LNCaP clone FGC (cell line): ENCODE data around the gene DHDDS.
"Not testable (repeated sequence)": the region's sequence is repeated elsewhere in the genome, so short reads cannot be mapped to it uniquely, and the experiment has no call there.

Experiments used
- DNase-seq: peaks from one replicate; pipeline ENCODE4 v3.0.0-alpha.2; 2011; ENCODE audit warnings: low read depth
- H3K4me3 ChIP-seq: 2 replicates; pipeline ENCODE4 v1.5.1; 2011; ENCODE audit warnings: mild to moderate bottlenecking, low read depth, low read length, control low read depth
- CTCF ChIP-seq: IDR thresholded peaks from 2 replicates; pipeline ENCODE4 v1.5.1; 2012; ENCODE audit warnings: mild to moderate bottlenecking; ENCODE audit not compliant: control insufficient read depth, insufficient read depth; ENCODE audit errors: extremely low read depth

The DHDDS gene

GRCh38 chr1:26493267-26493666 lies 61.1 kb downstream of the DHDDS start:
- no peak for TF ChIP-seq CTCF
- no peak overlapping the region for H3K4me3 ChIP-seq

DNA sequence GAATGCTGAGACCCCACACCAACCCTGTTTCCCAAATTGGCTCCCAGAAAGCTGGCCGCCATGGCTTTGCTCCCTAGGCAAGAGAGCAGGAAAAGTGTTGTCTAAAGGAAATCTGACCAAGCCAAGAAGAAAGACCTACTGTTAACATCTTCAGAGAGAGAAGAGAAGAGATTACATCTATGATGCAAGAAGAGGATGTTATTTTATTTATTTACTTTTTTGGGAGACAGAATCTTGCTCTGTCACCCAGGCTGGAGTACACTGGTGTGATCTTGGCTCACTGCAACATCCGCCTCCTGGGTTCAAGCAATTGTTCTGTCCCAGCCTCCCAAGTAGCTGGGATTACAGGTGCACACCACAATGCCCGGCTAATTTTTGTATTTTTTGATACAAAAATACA lies 61.8 kb downstream of the DHDDS start:
- no peak for TF ChIP-seq CTCF
- no peak for DNase-seq
- H3K4me3 ChIP-seq, result no peak overlapping the region

More at GRCh38 chr1:26493267-26493666, 61.1 kb downstream of the DHDDS start:
- DNase-seq, result no peak

- no peak for DNase-seq
- TF ChIP-seq CTCF, result no peak
- no peak overlapping the region for H3K4me3 ChIP-seq
Observed at GRCh38 chr1:26496861-26497260, 64.7 kb downstream of the DHDDS start.

- DNase-seq, result no peak
- no peak overlapping the region for H3K4me3 ChIP-seq
- TF ChIP-seq CTCF, result no peak
Observed at GRCh38 chr1:26498894-26499293, 66.8 kb downstream of the DHDDS start.

- no peak for DNase-seq
- TF ChIP-seq CTCF, result no peak
- H3K4me3 ChIP-seq, result peak overlapping the region; percentile 55
Observed at GRCh38 chr1:26500488-26501175, 68.5 kb downstream of the DHDDS start.

- H3K4me3 ChIP-seq, DNase-seq: not testable (repeated sequence)
Observed at GRCh38 chr1:26510711-26511110, 78.6 kb downstream of the DHDDS start.

DNA sequence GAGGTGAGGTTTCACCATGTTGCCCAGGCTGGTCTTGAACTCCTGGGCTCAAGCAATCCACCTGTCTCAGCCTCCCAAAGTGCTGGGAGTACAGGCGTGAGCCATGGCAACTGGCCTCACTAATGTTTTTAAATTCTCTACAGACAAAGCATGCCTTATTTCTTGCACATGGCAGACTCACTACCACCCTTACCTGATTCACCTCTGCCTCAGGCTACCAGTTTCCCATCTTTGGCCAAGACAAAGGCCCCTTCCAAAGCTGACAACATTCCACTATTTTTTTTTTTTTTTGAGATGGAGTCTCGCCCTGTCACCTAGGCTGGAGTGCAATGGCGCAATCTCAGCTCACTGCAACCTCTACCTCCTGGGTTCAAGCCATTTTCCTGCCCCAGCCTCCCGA lies 83.7 kb downstream of the DHDDS start:
- not testable (repeated sequence) for H3K4me3 ChIP-seq, DNase-seq

GRCh38 chr1:26516987-26517765 lies 85.1 kb downstream of the DHDDS start:
- TF ChIP-seq CTCF, result no peak
- DNase-seq, result no peak
- no peak overlapping the region for H3K4me3 ChIP-seq
